Type B pancreatic cell (in vitro differentiated cells): ENCODE results near the gene SCFD2. TPM values are rescaled to one million over a fixed set of nuclear protein-coding genes. Genes with fewer than 3 reads are reported as not detected.
A peak's percentile ranks its signal among the peaks of the same experiment; 100 is the strongest.

ENCODE experiments used
- DNase-seq: peaks from one replicate; pipeline ENCODE4 v3.0.0; 2021; ENCODE audit warnings: mixed read lengths; ENCODE audit not compliant: unreplicated experiment; ENCODE audit errors: extremely low spot score
- H3K27ac Mint-ChIP-seq: 2 replicates; pipeline ENCODE4 v1.8.0; 2021; ENCODE audit warnings: mild to moderate bottlenecking, mixed read lengths
- H3K27me3 Mint-ChIP-seq: 2 replicates; pipeline ENCODE4 v1.8.0; 2021; ENCODE audit warnings: mixed read lengths
- H3K36me3 Mint-ChIP-seq: 2 replicates; pipeline ENCODE4 v1.8.0; 2021; ENCODE audit warnings: mixed read lengths
- H3K4me1 Mint-ChIP-seq: one replicate; pipeline ENCODE4 v1.8.0; 2021; ENCODE audit warnings: mixed read lengths; ENCODE audit not compliant: unreplicated experiment
- H3K4me3 Mint-ChIP-seq: 2 replicates; pipeline ENCODE4 v1.8.0; 2021; ENCODE audit warnings: mild to moderate bottlenecking, mixed read lengths
- H3K9me3 Mint-ChIP-seq: 2 replicates; pipeline ENCODE4 v1.8.0; 2021; ENCODE audit warnings: mixed read lengths
- total RNA-seq: library from RNA; stranded (reverse); gene quantifications from 2 replicates; pipeline ENCODE4 v1.2.1, GENCODE V29; 2021; ENCODE audit warnings: low replicate concordance
- TF ChIP-seq, protein P1 (sequence below): fragments of 200-600 bp; sonication (generic); conservative IDR thresholded peaks from 2 replicates; pipeline ENCODE4 v1.5.0; 2021; ENCODE audit warnings: antibody characterized with exemption, mild to moderate bottlenecking

SCFD2 gene
- total RNA-seq, 1 donor from 2014 or later, result 11.2 TPM

DNA sequence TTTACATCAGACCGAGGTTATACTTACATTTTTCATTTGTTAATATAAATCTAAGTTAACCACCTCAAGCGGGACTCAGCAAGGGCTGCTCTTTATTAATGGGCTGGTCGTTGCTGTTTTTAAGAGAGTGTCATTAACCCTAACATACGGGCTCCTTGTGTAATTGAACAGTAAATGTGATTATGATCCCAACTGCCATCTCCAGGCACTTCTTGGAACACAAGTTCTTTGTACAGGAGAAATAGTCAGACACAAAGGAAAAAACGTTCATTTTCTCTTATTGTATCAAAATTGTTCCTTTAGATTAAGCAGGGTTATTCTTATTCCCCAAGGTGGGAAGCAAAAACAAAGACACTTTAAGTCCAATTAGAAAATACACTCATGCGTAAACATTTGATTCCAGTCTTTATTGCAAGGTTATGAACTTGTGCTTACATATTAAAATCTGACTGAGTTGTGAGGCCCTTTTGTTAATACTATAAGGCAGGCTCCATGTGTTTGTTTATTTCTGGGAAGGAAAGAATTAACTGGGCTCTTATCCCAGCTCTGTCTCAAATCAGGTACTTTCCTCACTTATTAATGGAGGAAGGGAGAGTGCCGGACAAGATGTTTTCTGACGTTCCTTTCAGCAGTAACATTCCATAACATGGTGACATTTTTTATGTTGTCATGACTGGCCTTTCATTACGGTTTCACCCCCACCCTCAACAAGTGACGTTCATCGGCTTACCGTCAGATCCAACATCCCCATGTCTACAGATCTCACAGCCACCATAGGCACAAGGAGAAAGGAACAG is 407.8 kb downstream of the SCFD2 start:
- Mint-ChIP-seq H3K4me1 (peaks cover 35% of the 10 kb centered on the region), H3K9me3 (no peaks in the 10 kb centered on the region), H3K4me3 (no peak overlapping the region), H3K27ac (peak overlapping the region; percentile 64), H3K27me3 (no peaks in the 10 kb centered on the region), H3K36me3 (no peaks in the 10 kb centered on the region)
- DNase-seq, result no peak
- TF ChIP-seq, protein P1, sequence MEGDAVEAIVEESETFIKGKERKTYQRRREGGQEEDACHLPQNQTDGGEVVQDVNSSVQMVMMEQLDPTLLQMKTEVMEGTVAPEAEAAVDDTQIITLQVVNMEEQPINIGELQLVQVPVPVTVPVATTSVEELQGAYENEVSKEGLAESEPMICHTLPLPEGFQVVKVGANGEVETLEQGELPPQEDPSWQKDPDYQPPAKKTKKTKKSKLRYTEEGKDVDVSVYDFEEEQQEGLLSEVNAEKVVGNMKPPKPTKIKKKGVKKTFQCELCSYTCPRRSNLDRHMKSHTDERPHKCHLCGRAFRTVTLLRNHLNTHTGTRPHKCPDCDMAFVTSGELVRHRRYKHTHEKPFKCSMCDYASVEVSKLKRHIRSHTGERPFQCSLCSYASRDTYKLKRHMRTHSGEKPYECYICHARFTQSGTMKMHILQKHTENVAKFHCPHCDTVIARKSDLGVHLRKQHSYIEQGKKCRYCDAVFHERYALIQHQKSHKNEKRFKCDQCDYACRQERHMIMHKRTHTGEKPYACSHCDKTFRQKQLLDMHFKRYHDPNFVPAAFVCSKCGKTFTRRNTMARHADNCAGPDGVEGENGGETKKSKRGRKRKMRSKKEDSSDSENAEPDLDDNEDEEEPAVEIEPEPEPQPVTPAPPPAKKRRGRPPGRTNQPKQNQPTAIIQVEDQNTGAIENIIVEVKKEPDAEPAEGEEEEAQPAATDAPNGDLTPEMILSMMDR, result no peak

DNA sequence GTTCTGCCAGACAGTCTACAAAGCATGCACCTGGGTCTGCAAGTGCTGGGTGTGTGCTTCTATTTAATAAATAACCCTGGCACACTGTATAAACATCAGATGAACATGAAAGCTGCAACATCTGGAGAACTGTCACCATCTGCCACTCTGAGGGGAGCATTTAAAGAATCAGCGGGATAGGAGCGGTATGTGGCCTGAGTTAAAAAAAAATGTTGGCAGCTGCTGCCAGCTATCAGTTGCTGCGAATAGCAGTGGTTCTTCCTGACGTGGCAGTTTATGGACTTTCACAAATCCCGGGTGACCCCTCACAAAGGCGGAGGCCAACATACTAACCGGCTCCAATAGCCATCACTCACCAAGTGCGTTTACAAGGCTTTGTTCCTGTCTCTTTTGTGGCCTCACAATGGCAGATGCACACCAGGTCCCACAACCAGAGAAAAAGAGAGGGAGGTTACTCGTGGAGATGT is 408.6 kb downstream of the SCFD2 start:
- DNase-seq, result no peak
- Mint-ChIP-seq H3K27ac (peak overlapping the region; percentile 64), H3K9me3 (no peaks in the 10 kb centered on the region), H3K27me3 (no peaks in the 10 kb centered on the region), H3K36me3 (no peaks in the 10 kb centered on the region), H3K4me3 (peak overlapping the region; percentile 9), H3K4me1 (peaks cover 40% of the 10 kb centered on the region)
- TF ChIP-seq, protein P1, result no peak

DNA sequence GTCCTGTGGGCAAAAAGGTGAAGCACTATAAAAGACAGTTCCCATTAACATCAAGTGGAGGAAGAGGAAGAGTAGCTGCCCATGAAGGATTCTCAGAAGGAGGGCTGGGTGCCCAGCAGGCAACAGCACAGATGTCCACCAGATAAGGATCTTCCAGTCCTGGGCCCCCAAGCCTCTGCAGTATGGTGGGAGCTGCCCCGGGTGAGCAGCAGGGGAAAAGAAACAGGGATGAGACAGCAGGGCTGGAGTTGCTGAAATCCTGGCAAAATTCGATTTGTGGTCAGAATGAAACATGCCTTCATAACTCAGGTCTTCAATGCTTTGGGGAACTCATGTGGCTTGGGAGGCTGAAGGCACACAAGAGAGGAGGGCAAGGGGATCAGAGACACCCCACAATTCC is 409.2 kb downstream of the SCFD2 start:
- H3K4me1 Mint-ChIP-seq, result peaks cover 40% of the 10 kb centered on the region
- TF ChIP-seq, protein P1, result no peak
- H3K27me3 Mint-ChIP-seq, result no peaks in the 10 kb centered on the region
- H3K27ac Mint-ChIP-seq, result no peak overlapping the region
- H3K4me3 Mint-ChIP-seq, result peak overlapping the region; percentile 11
- DNase-seq, result no peak
- H3K36me3 Mint-ChIP-seq, result no peaks in the 10 kb centered on the region
- no peaks in the 10 kb centered on the region for H3K9me3 Mint-ChIP-seq

DNA sequence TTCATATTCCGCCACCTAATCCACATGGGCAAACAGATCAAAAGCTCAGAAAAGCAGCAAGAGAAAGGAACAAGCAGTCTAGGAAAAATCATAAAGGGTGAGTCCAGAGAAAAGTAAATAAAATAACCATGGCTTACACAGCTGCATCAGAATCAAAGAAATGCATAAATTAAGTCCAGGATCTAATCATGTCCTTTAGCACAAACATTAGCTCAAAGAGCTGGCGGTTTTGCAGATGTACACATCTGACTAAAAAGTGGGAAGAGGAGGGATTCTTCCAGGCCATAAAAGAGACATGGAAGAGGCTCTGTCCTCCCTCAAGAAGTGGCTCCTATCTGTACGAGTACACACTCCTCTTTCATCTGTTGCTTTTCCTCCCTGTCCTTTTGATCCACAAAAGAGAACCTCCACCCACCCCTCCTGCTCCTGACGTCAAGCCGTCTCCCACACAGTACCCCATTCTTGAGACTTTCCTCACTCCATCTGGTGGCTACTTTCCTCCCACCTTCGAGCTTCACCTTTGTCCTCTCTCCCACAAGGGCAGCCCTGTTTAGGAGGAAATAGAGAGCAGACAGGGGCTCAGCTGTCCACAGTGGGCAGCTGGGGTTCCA is 411.2 kb downstream of the SCFD2 start:
- TF ChIP-seq, protein P1, result no peak
- no peak for DNase-seq
- Mint-ChIP-seq H3K36me3 (peaks cover 3% of the 10 kb centered on the region), H3K4me1 (peaks cover 42% of the 10 kb centered on the region), H3K27me3 (no peaks in the 10 kb centered on the region), H3K27ac (no peak overlapping the region), H3K9me3 (no peaks in the 10 kb centered on the region), H3K4me3 (peak overlapping the region; percentile 10)

DNA sequence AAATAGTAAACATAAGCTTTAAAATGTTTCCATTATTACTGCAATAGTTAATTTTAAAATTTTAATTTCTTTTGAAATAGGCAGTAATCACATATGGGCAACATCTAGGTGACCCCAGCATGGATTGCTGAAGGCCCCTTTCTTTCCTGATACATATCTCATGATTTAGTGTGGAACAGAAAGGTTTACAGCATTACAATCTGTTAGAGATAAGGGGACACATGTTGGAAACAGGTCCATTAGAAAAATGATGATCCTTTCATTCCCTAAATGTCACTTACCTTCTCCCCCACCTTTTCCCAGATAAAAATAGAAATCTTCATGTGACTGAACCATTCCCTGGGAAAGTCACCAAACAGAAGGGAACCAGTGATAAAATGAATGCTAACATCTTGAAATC is 413.3 kb downstream of the SCFD2 start:
- peaks cover 31% of the 10 kb centered on the region for H3K4me1 Mint-ChIP-seq
- no peak overlapping the region for H3K27ac Mint-ChIP-seq
- no peak overlapping the region for H3K4me3 Mint-ChIP-seq
- H3K9me3 Mint-ChIP-seq, result no peaks in the 10 kb centered on the region
- no peak for DNase-seq
- H3K27me3 Mint-ChIP-seq, result no peaks in the 10 kb centered on the region
- peaks cover 3% of the 10 kb centered on the region for H3K36me3 Mint-ChIP-seq
- TF ChIP-seq, protein P1, result no peak
